GM19455 (cell line): ENCODE measurements around the gene SYT8.
"Not testable (repeated sequence)": the region's sequence is repeated elsewhere in the genome, so short reads cannot be mapped to it uniquely, and the experiment has no call there.

Source experiments
- ATAC-seq: cut with Tn5 transposase; IDR thresholded peaks from one replicate; pipeline ENCODE4 v1.9.1; 2021; ENCODE audit not compliant: unreplicated experiment

The SYT8 gene

DNA sequence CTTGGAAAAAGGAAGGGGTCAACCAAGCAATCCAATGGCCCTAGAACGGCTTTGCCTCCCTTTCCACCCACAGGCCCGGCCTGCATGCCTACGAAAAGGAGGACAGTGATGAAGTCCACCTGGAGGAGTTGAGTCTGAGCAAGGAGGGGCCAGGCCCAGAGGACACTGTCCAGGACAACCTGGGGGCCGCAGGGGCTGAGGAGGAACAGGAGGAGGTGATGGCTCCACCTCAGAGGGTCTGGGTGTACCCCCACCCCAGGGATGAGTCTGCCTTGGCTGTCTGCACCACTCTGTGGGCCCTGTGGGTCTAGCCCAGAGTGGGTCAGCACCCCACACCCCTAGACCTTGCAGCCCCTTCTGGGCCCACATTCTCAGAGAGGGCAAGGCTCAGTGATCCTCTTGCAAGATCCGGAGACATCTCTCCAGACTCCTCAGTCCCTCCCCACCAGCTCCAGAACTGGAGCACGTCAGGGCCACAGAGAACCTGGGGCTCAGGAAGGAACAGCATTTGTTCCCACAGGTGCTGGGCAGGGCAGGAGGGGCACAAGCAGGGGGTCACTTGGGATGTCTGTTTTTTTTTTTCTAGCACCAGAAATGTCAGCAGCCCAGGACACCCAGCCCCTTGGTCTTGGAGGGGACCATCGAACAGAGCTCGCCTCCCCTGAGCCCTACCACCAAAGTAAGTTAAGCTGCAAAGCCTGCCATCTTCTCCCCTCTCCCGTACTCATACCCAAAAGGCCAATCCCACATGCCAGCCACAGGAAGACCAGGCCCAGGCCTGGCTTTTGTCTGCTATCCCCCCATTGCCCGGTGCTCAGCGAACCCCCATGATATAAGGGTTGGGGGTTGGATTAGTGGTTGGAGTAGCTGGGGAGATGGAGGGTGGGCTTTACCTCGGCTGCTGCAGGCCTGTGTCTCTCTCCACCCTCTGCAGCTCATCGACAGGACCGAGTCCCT lies 48.8 kb downstream of the SYT8 start:
- no peak for ATAC-seq

DNA sequence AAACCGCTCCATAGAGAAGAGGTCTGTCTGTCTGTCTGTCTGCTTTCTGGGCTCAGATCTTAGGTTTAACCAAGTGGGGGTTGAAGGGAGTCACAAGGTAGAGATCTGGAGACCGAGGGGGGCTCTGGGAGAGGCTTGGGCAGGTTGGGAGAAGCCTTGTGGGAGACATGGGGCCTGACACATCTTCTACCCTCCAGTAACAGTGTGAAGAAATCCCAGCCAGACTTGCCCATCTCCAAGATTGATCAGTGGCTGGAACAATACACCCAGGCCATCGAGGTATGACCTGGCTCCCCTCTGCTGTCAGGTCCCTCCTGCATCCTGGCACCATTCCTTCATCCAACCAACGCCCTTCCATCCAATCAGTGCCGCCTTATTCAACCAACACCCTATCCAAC lies 49.5 kb downstream of the SYT8 start:
- ATAC-seq, result no peak

DNA sequence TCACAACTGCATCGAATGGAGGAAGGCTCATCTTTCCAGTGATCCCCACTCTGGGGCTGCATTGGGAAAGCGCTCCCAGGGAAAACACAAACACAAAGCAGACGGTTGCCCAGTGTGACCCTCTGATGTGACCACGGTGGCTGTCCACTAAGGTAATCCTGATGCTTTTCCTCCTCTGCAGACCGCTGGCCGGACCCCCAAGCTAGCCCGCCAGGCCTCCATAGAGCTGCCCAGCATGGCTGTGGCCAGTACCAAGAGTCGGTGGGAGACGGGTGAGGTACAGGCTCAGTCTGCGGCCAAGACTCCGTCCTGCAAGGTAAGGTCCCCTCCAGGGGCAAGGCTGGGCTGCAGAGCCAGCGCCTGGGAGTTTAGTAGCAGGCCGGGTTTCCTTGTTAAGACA lies 51.8 kb downstream of the SYT8 start:
- ATAC-seq, result not testable (repeated sequence)
